Astrocyte of the cerebellum (primary cell): ENCODE measurements around the gene NLGN1.

Experiments
- DNase-seq: peaks from one replicate; pipeline ENCODE4 v3.0.0-alpha.2; 2011; ENCODE audit warnings: low read depth
- H3K4me3 ChIP-seq: 2 replicates; pipeline ENCODE4 v1.5.1; 2011; ENCODE audit warnings: mild to moderate bottlenecking, low read depth, low read length, moderate library complexity
- CTCF ChIP-seq: IDR thresholded peaks from 2 replicates; pipeline ENCODE4 v1.5.1; 2012; ENCODE audit warnings: low read length, low read depth, moderate library complexity, mild to moderate bottlenecking; ENCODE audit errors: missing control alignments
- in situ Hi-C: cut with HindIII; loops from 2 replicates; pipeline ENCODE4 v1.10.0; 2017; ENCODE audit warnings: low sequenced_read_pairs

Gene NLGN1

GRCh38 chr3:174102274-174102673 is 704.7 kb downstream of the NLGN1 start:
- DNase-seq: no peak
- no peak overlapping the region for H3K4me3 ChIP-seq
- no peak for TF ChIP-seq CTCF
- in situ Hi-C loops: no loop called here

- no peak for DNase-seq
- in situ Hi-C loops: no loop called here
- no peak overlapping the region for H3K4me3 ChIP-seq
- TF ChIP-seq CTCF: no peak
Measured at GRCh38 chr3:174102866-174103265, 705.3 kb downstream of the NLGN1 start.

- in situ Hi-C loops: no loop called here
- DNase-seq: no peak
Measured at GRCh38 chr3:174110761-174111160, 713.2 kb downstream of the NLGN1 start.

GRCh38 chr3:174111776-174112175 is 714.2 kb downstream of the NLGN1 start:
- TF ChIP-seq CTCF: no peak
- no peak overlapping the region for H3K4me3 ChIP-seq
- in situ Hi-C loops: no loop called here
- DNase-seq: no peak

More at GRCh38 chr3:174110761-174111160, 713.2 kb downstream of the NLGN1 start:
- no peak overlapping the region for H3K4me3 ChIP-seq
- TF ChIP-seq CTCF: no peak

- DNase-seq: no peak
- TF ChIP-seq CTCF: no peak
- no peak overlapping the region for H3K4me3 ChIP-seq
- in situ Hi-C loops: no loop called here
Measured at GRCh38 chr3:174116421-174116820, 718.9 kb downstream of the NLGN1 start.

- no peak overlapping the region for H3K4me3 ChIP-seq
- no peak for DNase-seq
- no peak for TF ChIP-seq CTCF
- in situ Hi-C loops: no loop called here
Measured at GRCh38 chr3:174120997-174121396, 723.5 kb downstream of the NLGN1 start.

GRCh38 chr3:174122411-174122810 is 724.9 kb downstream of the NLGN1 start:
- no peak for TF ChIP-seq CTCF
- no peak for DNase-seq

More at GRCh38 chr3:174122411-174122810, 724.9 kb downstream of the NLGN1 start:
- in situ Hi-C loops: no loop called here
- no peak overlapping the region for H3K4me3 ChIP-seq
